Neural progenitor cell (in vitro differentiated cells): Measurements from ENCODE around the gene FLNA.

Experiments
- EZH2phosphoT487 ChIP-seq: fragments of 200-600 bp; sonication (generic); IDR thresholded peaks from 2 replicates; pipeline ENCODE4 v1.6.1; 2017; ENCODE audit warnings: antibody characterized with exemption
- TF ChIP-seq, protein P1 (sequence below): fragments of 200-600 bp; sonication (generic); IDR thresholded peaks from 2 replicates; pipeline ENCODE4 v1.5.1; 2017; ENCODE audit warnings: antibody characterized with exemption, mild to moderate bottlenecking

DNA sequence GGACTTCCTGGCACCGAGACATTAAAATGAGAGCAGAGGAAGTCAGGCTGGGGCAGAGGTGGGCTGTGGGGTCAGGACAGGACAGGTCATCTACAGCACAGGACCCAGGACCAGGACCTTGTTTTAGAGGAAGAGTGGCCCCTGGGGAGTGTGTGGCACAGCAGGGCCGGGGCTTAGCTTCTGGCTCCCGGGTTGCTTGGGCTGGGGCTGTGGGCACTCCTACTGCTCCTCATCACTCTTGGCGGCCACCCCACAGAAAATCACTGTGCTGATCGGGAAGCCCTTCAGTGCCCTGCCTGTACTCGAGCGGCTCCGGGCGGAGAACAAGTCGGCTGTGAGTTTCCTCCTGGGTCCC is 45.9 kb upstream of the FLNA start:
- TF ChIP-seq, protein P1, sequence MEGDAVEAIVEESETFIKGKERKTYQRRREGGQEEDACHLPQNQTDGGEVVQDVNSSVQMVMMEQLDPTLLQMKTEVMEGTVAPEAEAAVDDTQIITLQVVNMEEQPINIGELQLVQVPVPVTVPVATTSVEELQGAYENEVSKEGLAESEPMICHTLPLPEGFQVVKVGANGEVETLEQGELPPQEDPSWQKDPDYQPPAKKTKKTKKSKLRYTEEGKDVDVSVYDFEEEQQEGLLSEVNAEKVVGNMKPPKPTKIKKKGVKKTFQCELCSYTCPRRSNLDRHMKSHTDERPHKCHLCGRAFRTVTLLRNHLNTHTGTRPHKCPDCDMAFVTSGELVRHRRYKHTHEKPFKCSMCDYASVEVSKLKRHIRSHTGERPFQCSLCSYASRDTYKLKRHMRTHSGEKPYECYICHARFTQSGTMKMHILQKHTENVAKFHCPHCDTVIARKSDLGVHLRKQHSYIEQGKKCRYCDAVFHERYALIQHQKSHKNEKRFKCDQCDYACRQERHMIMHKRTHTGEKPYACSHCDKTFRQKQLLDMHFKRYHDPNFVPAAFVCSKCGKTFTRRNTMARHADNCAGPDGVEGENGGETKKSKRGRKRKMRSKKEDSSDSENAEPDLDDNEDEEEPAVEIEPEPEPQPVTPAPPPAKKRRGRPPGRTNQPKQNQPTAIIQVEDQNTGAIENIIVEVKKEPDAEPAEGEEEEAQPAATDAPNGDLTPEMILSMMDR: no peak
- TF ChIP-seq EZH2phosphoT487: no peak
